ENCODE results near the gene EHMT1.

The EHMT1 gene

GRCh38 chr9:137817236-137818200, 198.7 kb downstream of the EHMT1 start:
- in situ Hi-C loops (cut with MboI; ENCODE audit: low sequenced_read_pairs) = no loop called here

DNA sequence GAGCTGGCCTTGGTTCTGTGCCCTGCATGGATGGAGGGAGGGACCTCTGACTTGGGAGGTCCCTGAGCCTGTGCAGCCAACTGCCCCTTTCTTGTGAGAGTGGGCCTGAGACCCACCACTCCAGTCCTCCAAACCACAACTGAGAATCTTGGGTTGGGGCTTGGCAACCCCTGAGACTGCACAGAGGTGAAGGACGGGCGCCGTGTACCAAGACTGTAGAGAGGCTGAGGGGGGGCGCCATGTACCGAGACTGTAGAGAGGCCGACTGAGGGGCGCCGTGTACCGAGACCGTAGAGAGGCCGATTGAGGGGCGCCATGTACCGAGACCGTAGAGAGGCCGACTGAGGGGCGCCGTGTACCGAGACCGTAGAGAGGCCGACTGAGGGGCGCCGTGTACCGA, 199.5 kb downstream of the EHMT1 start:
- in situ Hi-C loops (cut with MboI; ENCODE audit: low sequenced_read_pairs) = no loop called here

GRCh38 chr9:137820161-137820855, 201.5 kb downstream of the EHMT1 start:
- in situ Hi-C loops (cut with MboI; ENCODE audit: low sequenced_read_pairs) = no loop called here

- in situ Hi-C loops (cut with MboI; ENCODE audit: low sequenced_read_pairs) = no loop called here
Measured at GRCh38 chr9:137823986-137824771, 205.4 kb downstream of the EHMT1 start.

- in situ Hi-C loops (cut with MboI; ENCODE audit: low sequenced_read_pairs) = no loop called here
Measured at GRCh38 chr9:137825324-137825989, 206.7 kb downstream of the EHMT1 start.

- in situ Hi-C loops (cut with MboI; ENCODE audit: low sequenced_read_pairs) = no loop called here
Measured at GRCh38 chr9:137827908-137828526, 209.2 kb downstream of the EHMT1 start.

- in situ Hi-C loops (cut with MboI; ENCODE audit: low sequenced_read_pairs) = no loop called here
Measured at GRCh38 chr9:137828527-137829259, 209.9 kb downstream of the EHMT1 start.

GRCh38 chr9:137829260-137829996, 210.6 kb downstream of the EHMT1 start:
- in situ Hi-C loops (cut with MboI; ENCODE audit: low sequenced_read_pairs) = no loop called here

DNA sequence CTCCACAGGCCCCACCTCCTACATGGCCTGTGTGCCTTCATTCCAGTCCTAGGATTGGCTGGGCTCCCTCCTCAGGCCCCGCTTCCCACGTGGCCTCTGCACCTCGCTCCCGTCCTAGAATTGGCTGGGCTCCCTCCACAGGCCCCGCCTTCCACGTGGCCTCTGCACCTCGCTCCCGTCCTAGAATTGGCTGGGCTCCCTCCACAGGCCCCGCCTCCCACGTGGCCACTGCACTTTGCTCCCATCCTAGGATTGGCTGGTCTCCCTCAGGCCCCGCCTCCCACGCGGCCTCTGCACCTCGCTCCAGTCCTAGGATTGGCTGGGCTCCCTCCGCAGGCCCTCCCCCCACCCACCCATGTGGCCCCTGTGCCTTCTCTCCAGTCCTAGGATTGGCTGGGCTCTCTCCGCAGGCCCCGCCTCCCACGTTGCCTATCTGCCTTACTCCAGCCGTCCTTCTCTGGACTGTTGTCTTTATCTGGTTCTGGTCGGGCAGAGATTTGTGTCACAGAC, 213.4 kb downstream of the EHMT1 start:
- in situ Hi-C loops (cut with MboI; ENCODE audit: low sequenced_read_pairs) = no loop called here

- in situ Hi-C loops (cut with MboI; ENCODE audit: low sequenced_read_pairs) = no loop called here
Measured at GRCh38 chr9:137832830-137833590, 214.2 kb downstream of the EHMT1 start.

DNA sequence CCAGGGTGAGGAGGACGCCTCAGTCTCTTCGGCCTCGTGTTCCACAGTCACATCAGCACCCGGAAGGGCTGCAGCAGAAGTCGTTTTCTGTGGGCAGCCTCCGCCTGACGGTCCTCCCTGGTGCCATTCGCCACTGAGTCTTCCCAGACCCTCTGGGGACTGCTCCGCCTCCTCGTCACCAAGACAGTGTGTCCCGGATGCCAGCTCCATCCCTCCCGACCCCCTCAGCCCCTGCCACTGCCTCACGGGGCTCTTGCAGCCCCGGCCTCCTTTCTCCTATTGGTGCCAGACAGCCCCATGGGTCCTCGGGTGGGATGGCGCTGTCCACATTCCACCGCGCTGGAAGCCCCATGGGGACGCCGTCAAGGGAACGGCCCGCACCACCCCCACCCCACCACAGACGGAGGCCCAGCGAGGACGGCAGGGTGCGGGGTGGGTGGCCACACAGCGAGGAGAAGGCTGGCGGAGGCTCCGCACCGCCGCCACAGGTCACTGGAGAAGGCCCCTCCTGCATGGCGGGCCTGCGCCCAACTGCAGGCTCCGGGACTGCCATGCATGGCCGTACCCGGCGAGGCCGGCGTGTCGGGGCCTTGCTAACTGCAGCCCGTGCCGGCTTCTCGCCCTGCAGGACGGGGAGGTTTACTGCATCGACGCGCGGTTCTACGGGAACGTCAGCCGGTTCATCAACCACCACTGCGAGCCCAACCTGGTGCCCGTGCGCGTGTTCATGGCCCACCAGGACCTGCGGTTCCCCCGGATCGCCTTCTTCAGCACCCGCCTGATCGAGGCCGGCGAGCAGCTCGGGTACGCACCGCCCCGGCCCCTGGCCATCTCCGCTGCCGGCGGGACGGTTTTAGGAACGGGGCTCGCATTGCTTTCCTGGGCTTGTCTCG, 215.2 kb downstream of the EHMT1 start:
- in situ Hi-C loops (cut with MboI; ENCODE audit: low sequenced_read_pairs) = no loop called here

- in situ Hi-C loops (cut with MboI; ENCODE audit: low sequenced_read_pairs) = no loop called here
Measured at GRCh38 chr9:137834846-137835546, 216.2 kb downstream of the EHMT1 start.

DNA sequence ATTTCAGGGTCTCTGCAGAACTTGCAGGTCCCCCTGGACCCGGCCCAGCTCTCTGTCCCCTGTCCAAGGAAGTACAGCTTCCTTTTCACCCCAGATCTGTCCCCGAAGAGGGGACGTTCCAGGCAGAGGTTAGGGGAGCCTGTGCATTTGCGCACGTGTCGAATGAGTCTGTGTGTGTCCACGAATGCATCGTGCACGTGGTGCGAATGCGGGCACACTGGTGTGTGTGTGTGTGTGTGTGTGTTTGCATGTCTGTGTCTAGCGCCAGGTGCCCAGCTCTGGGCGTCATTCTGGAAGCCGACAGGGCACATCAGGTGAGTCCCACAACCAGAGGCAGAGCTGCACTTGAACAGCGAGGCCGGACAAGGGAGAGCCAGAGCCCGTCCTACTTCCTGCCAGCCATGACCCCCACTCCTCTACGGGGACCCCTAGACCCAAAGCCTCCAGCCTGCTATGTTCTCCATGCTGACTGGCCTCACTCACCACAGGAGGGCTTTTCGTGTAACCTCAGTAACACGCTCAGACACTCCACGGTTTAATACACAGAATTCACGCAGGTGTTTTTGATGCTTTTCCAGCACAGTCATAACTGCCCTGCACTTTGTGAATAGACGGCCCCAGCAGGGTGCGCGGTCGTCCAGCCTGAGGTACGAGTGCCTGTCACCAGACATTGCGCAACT, 217.5 kb downstream of the EHMT1 start:
- in situ Hi-C loops (cut with MboI; ENCODE audit: low sequenced_read_pairs) = no loop called here

DNA sequence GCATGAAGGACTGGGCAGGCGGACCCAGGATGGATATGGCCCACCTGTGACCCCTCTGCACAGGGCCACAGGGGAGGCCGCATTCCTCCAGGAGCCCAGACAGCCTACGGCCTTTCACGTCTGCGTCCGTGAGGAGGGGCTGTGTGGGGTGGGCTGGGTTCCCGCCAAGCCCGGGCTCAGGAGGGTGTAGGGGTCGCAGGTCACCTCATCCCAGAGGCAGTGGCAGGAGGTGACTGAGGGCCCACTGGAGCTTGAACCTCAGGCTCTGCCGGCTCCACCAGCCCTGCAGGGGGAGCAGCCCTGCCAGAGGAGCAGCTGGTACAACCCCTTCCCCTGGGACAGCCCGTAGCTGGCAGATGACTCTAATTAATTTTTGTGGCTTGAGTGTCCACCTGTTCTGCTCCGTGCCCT, 218.0 kb downstream of the EHMT1 start:
- in situ Hi-C loops (cut with MboI; ENCODE audit: low sequenced_read_pairs) = no loop called here

GRCh38 chr9:137837345-137838278, 218.8 kb downstream of the EHMT1 start:
- in situ Hi-C loops (cut with MboI; ENCODE audit: low sequenced_read_pairs) = no loop called here
